Activated CD4-positive, alpha-beta memory T cell treated with anti-CD3 and anti-CD28 coated beads, Interleukin-2, amount 10 ng/mL, durations not matched to agents 7 days and 5 days (primary cell): Measurements from ENCODE around the gene OR4B1. TPM values are rescaled to one million over a fixed set of nuclear protein-coding genes. Genes with fewer than 3 reads are reported as not detected.

Experiments used
- CTCF ChIA-PET: fragments of 350-600 bp; sonication (Branson Sonifier 250); formaldehyde crosslinking; loops from one replicate; lab custom pipeline; 2021; ENCODE audit warnings: antibody characterized with exemption, inconsistent platforms; lab: Charles Lee
- POLR2A ChIA-PET: fragments of 350-600 bp; sonication (Branson Sonifier 250); formaldehyde crosslinking; loops from one replicate; lab custom pipeline; 2021; ENCODE audit warnings: antibody characterized with exemption; lab: Charles Lee
- DNase-seq: peaks from one replicate; pipeline ENCODE4 v3.0.0-alpha.2; 2020
- H3K27ac Mint-ChIP-seq: one replicate; pipeline ENCODE4 v1.8.0; 2021; ENCODE audit warnings: mild to moderate bottlenecking, mixed read lengths
- H3K27me3 Mint-ChIP-seq: one replicate; pipeline ENCODE4 v1.8.0; 2021; ENCODE audit warnings: mixed read lengths
- H3K36me3 Mint-ChIP-seq: one replicate; pipeline ENCODE4 v1.8.0; 2021; ENCODE audit warnings: low read depth, mixed read lengths
- H3K4me1 Mint-ChIP-seq: one replicate; pipeline ENCODE4 v1.8.0; 2021; ENCODE audit warnings: mixed read lengths
- H3K4me3 Mint-ChIP-seq: one replicate; pipeline ENCODE4 v1.8.0; 2021; ENCODE audit warnings: mild to moderate bottlenecking, mixed read lengths
- H3K9me3 Mint-ChIP-seq: one replicate; pipeline ENCODE4 v1.8.0; 2021; ENCODE audit warnings: mixed read lengths
- total RNA-seq, 2 experiments: library from RNA; stranded (reverse); gene quantifications; one replicate each; pipeline ENCODE4 v1.2.3, GENCODE V29; 2021

The OR4B1 gene, protein sequence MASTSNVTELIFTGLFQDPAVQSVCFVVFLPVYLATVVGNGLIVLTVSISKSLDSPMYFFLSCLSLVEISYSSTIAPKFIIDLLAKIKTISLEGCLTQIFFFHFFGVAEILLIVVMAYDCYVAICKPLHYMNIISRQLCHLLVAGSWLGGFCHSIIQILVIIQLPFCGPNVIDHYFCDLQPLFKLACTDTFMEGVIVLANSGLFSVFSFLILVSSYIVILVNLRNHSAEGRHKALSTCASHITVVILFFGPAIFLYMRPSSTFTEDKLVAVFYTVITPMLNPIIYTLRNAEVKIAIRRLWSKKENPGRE
- total RNA-seq = not detected

DNA sequence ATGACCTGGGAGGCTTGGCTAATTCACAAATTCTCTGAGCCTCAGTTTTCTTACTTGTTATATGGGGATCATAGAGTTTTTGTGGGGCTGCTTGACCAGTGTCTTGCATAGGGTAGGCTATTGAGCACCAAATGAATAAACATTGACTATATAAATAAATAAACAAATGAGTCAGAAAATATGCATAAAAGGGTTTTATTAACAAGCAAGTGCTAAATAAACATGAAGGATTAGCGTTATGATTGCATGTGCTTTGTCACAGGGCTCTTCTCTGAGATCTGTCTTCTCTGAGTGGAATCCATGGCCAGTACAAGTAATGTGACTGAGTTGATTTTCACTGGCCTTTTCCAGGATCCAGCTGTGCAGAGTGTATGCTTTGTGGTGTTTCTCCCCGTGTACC, at the start of gene OR4B1:
Gene OR4B1, plus strand, starts transcription at position 301 of the 400 bp plus-strand sequence. Its CDS starts 0 bp downstream, at position 301.
- H3K27ac Mint-ChIP-seq = no peak within 1 kb of the TSS
- H3K9me3 Mint-ChIP-seq = no peaks in the 10 kb centered on the region
- no peak for DNase-seq
- ChIA-PET POLR2A (no interaction called here), CTCF (no interaction called here)
- H3K4me3 Mint-ChIP-seq = no peak within 1 kb of the TSS
- H3K4me1 Mint-ChIP-seq = no peaks in the 10 kb centered on the region
- H3K27me3 Mint-ChIP-seq = peaks cover 10% of the 10 kb centered on the region
- H3K36me3 Mint-ChIP-seq = no peaks in the 10 kb centered on the region

DNA sequence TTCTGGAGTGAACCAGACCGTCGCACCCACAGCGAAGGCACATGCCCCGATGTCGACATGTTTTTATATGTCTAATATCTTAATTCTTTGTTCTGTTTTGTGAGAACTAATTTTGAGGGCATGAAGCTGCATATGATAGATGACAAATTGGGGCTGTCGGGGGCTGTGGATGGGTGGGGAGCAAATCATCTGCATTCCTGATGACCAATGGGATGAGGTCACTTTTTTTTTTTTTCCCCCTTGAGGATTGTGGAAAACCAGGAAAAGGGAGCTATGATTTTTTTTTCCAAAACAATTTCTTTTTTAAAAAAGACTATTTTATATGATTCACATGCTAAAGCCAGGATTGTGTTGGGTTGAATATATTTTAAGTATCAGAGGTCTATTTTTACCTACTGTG, 49.2 kb upstream of the OR4B1 start:
- CTCF ChIA-PET = no interaction called here
- Mint-ChIP-seq H3K9me3 (no peaks in the 10 kb centered on the region), H3K36me3 (peaks cover 63% of the 10 kb centered on the region), H3K4me1 (peaks cover 24% of the 10 kb centered on the region), H3K27me3 (no peaks in the 10 kb centered on the region), H3K27ac (no peak overlapping the region), H3K4me3 (no peak overlapping the region)
- POLR2A ChIA-PET = no interaction called here
- no peak for DNase-seq

GRCh38 chr11:48168815-48169214, 47.8 kb upstream of the OR4B1 start:
- H3K27me3 Mint-ChIP-seq = no peaks in the 10 kb centered on the region
- no peaks in the 10 kb centered on the region for H3K9me3 Mint-ChIP-seq
- no peak overlapping the region for H3K27ac Mint-ChIP-seq
- peaks cover 27% of the 10 kb centered on the region for H3K4me1 Mint-ChIP-seq
- H3K36me3 Mint-ChIP-seq = peaks cover 51% of the 10 kb centered on the region
- ChIA-PET CTCF (no interaction called here), POLR2A (no interaction called here)
- DNase-seq = no peak
- H3K4me3 Mint-ChIP-seq = no peak overlapping the region

DNA sequence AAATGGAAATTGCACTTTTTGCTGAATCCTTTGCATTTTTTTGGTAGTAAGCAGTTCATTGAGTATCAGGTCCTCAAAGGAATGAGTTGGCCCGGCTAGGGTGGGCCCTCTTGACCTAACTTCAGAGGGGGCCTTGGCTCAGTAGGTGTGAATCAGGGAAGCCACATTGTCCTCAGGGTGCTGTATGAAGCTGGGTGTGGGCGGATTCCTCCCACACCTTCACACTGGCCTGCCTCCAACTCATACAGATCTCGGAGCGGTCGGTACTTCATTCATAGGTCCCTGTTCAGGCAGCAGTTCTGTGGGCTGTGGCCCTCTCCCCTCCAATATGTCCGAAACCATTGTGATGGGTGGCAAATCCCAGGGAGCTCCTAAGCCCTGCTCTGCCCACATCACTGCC, 47.4 kb upstream of the OR4B1 start:
- Mint-ChIP-seq H3K4me1 (peaks cover 27% of the 10 kb centered on the region), H3K36me3 (peaks cover 47% of the 10 kb centered on the region), H3K4me3 (no peak overlapping the region), H3K27me3 (no peaks in the 10 kb centered on the region), H3K9me3 (no peaks in the 10 kb centered on the region), H3K27ac (no peak overlapping the region)
- ChIA-PET CTCF (no interaction called here), POLR2A (no interaction called here)
- no peak for DNase-seq

GRCh38 chr11:48169717-48170116, 46.9 kb upstream of the OR4B1 start:
- Mint-ChIP-seq H3K27me3 (no peaks in the 10 kb centered on the region), H3K36me3 (peaks cover 44% of the 10 kb centered on the region), H3K27ac (no peak overlapping the region), H3K9me3 (no peaks in the 10 kb centered on the region), H3K4me1 (peaks cover 27% of the 10 kb centered on the region), H3K4me3 (no peak overlapping the region)
- POLR2A ChIA-PET = no interaction called here
- no peak for DNase-seq
- CTCF ChIA-PET = no interaction called here

DNA sequence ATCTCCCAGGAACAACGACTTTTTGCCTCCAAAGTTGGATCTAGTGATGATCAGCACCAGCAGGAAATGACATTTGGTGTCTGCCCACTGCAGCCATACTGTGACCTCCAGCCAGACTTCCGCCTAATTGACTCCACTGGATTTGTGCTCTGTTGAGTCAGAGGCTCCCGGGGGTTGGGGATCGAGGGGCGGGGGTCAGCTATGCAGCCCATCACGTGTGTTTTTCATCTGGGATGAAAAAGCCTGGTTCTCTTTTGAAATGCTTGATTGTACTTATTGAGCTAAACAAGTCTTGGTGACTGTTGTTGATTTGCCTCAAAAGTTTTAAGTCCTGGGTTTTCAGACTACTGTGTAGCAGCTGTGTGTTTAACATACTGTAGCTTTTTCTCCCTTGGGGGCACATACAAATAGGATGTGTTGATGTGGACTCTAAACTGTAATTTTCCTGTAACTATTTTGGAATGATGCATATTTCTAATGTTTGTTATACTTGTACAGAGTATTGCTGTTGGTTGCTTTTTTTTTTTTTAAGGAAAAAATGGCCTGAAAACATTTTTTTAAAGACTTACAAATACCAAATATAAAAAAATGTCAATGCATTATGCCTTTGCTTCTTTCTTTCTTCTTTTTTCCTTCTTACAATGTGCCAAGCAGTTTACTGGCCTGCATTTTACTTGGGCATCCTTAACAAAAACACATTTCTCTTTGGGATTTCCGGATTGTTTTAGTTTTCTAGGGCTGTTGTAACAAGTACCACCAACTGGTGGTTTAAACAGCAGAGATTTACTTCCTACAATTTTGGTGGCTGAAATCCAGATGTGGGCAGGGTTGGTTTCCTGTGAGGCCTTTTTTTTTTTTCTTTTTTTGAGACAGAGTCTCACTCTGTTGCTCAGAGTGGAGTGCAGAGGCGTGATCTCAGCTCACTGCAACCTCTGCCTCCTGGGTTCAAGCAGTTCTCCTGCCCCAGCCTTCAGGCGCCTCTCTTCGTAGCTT, 46.1 kb upstream of the OR4B1 start:
- Mint-ChIP-seq H3K4me3 (no peak overlapping the region), H3K27ac (peak overlapping the region; percentile 62), H3K4me1 (peaks cover 31% of the 10 kb centered on the region), H3K27me3 (no peaks in the 10 kb centered on the region), H3K36me3 (peaks cover 36% of the 10 kb centered on the region), H3K9me3 (no peaks in the 10 kb centered on the region)
- ChIA-PET CTCF (interaction anchor here (0.7 kb wide), 1 partner anchor 78 kb away, joined by 3 read pairs; no protein-coding TSS in a partner anchor), POLR2A (no interaction called here)
- no peak for DNase-seq

DNA sequence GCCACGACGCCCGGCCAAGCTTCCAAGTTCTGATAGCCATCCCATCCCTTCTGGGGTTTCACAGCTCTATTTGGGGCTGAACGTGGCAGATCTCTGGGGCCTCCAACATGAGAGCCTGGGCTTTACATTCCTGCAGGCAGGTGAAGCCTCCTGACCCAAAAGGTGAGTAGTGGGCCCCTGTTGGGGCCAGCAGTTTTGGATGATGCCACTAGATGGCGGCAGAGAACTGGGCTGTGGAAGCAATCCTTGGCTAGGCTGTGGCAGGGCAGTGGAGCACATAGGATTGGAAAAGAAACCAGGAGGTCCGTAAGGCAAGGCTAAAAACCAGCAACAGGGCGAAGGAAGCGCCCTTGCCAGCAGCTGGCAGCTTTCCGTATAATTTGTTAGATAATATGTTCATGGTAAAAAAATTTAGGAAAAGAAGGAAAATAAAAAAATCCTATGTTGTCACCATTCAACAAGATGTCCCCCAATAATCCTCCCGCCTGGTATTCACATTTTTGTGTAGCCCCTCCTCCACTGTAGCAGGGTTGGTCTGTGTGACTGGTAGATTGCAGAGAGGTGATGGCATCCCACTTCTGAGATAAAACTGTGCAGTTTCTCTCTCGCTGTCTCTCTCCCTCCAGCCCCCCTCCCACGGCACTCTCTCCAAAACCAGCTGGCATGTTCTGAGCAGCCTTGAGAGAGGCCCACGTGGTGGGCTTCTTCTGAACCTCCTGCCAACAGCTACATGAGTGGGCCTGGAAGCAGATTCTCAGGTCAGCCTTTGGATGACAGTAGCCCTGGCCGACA, 43.6 kb upstream of the OR4B1 start:
- Mint-ChIP-seq H3K27ac (no peak overlapping the region), H3K9me3 (no peaks in the 10 kb centered on the region), H3K36me3 (peaks cover 14% of the 10 kb centered on the region), H3K4me3 (no peak overlapping the region), H3K27me3 (no peaks in the 10 kb centered on the region), H3K4me1 (peaks cover 31% of the 10 kb centered on the region)
- ChIA-PET CTCF (interaction anchor here (0.5 to 2.4 kb wide), 10 partner anchors 9 to 1010 kb away, joined by 3 to 16 read pairs (median 3); partner anchors contain the start of gene OR4S1), POLR2A (no interaction called here)
- peak; percentile 70 for DNase-seq

- CTCF ChIA-PET = interaction anchor here (0.6 kb wide), 1 partner anchor 243 kb away, joined by 3 read pairs; no protein-coding TSS in a partner anchor
- H3K36me3 Mint-ChIP-seq = no peaks in the 10 kb centered on the region
- POLR2A ChIA-PET = no interaction called here
These were observed 38.9 kb upstream of the OR4B1 start for GRCh38 chr11:48177661-48178060.

DNA sequence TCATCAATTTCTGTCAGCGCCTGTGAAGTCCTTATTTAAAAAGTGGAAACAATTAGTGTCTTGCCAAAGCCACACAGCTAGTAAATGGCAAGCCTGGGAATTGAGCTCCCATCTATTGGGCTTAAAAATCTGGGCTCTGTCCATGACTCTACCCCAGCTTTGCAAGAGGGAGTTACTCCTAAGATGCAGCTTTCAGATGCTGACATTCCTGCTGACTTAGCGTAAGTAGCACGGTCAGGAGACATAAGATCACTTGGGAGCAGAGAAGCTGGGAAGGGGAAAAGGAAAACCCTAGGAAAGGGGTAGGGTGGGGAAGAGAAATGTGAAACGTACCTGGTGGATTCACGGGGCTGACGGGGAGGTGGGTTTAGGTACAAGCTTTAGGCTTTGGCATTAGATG, 36.0 kb upstream of the OR4B1 start:
- Mint-ChIP-seq H3K27ac (no peak overlapping the region), H3K36me3 (no peaks in the 10 kb centered on the region), H3K4me1 (no peaks in the 10 kb centered on the region), H3K4me3 (no peak overlapping the region), H3K9me3 (no peaks in the 10 kb centered on the region), H3K27me3 (no peaks in the 10 kb centered on the region)
- POLR2A ChIA-PET = no interaction called here
- DNase-seq = no peak
- CTCF ChIA-PET = no interaction called here

More at GRCh38 chr11:48177661-48178060, 38.9 kb upstream of the OR4B1 start:
- no peaks in the 10 kb centered on the region for H3K27me3 Mint-ChIP-seq
- H3K9me3 Mint-ChIP-seq = no peaks in the 10 kb centered on the region
- no peak for DNase-seq
- no peak overlapping the region for H3K4me3 Mint-ChIP-seq
- no peak overlapping the region for H3K27ac Mint-ChIP-seq
- peaks cover 6% of the 10 kb centered on the region for H3K4me1 Mint-ChIP-seq

GRCh38 chr11:48182860-48183526, 33.6 kb upstream of the OR4B1 start:
- H3K9me3 Mint-ChIP-seq = no peaks in the 10 kb centered on the region
- CTCF ChIA-PET = interaction anchor here (1.1 kb wide), 1 partner anchor 124 kb away, joined by 4 read pairs; no protein-coding TSS in a partner anchor
- H3K4me1 Mint-ChIP-seq = no peaks in the 10 kb centered on the region
- POLR2A ChIA-PET = no interaction called here
- no peak overlapping the region for H3K4me3 Mint-ChIP-seq
- no peaks in the 10 kb centered on the region for H3K27me3 Mint-ChIP-seq
- DNase-seq = no peak
- H3K36me3 Mint-ChIP-seq = no peaks in the 10 kb centered on the region
- no peak overlapping the region for H3K27ac Mint-ChIP-seq

GRCh38 chr11:48184452-48184851, 32.2 kb upstream of the OR4B1 start:
- Mint-ChIP-seq H3K9me3 (peaks cover 6% of the 10 kb centered on the region), H3K27me3 (peaks cover 4% of the 10 kb centered on the region), H3K4me3 (no peak overlapping the region), H3K27ac (no peak overlapping the region), H3K36me3 (peaks cover 12% of the 10 kb centered on the region), H3K4me1 (peaks cover 2% of the 10 kb centered on the region)
- ChIA-PET POLR2A (no interaction called here), CTCF (interaction anchor here (1.0 to 1.6 kb wide), 2 partner anchors 12 to 250 kb away, joined by 3 read pairs; no protein-coding TSS in a partner anchor)
- no peak for DNase-seq
